ENCODE results near the gene BASP1.

DNA sequence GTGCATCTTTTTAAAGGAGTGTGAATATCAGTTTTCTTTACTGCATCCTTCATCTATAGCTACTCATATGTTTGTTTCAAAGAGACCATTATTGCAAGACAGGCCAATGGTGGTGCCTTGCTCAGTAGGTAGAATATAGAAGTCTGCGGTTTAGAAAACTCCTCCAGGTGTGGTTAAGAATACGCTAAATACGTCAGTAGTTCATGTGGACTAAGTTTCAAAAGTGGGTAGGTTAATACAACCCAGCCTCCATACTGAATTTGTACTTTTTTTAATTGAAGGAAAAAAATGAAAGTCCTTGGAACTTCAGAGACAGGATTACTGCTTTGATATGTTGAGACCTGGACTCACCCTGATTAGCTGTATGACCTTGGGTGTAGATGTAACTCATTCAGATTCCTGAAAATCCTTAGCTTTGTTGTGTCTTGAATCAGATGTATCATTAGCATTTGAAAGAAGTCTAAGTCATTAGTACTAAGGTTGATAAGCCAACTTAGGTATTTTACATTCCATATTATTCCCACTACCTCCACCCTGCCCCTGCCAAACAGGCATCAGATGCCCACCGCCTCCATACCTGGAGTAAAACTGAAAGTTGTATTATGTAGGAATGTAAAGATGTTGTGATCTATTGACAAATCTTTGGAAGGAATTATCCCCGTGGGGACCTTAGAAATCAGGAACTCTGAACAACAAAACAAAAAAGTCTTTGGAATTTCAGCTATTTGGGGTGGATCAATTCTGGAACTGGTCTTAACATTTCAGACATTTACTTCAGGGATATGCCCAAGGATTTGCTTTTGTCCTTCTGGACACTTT is 6.1 kb downstream of the BASP1 start:
- TF ChIP-seq KLF7 (tag by site-specific recombination; IDR thresholded peaks at IDR 0.05; ENCODE audit: borderline replicate concordance) = no peak
- TF ChIP-seq, protein P1, sequence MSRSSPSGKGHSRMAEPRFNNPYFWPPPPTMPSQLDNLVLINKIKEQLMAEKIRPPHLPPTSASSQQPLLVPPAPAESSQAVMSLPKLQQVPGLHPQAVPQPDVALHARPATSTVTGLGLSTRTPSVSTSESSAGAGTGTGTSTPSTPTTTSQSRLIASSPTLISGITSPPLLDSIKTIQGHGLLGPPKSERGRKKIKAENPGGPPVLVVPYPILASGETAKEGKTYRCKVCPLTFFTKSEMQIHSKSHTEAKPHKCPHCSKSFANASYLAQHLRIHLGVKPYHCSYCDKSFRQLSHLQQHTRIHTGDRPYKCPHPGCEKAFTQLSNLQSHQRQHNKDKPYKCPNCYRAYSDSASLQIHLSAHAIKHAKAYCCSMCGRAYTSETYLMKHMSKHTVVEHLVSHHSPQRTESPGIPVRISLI (tag by site-specific recombination; IDR thresholded peaks at IDR 0.05) = no peak
- TF ChIP-seq CTCF (tag by site-specific recombination; IDR thresholded peaks at IDR 0.05) = no peak
- no peak for TF ChIP-seq ZBTB20 (tag by site-specific recombination; IDR thresholded peaks at IDR 0.05)
- TF ChIP-seq ZNF335 (tag by site-specific recombination; conservative IDR thresholded peaks at IDR 0.05) = no peak
- TF ChIP-seq PBX3 (CRISPR knock-in tag; IDR thresholded peaks at IDR 0.05) = no peak
- TF ChIP-seq ZNF175 (tag by site-specific recombination; IDR thresholded peaks at IDR 0.05) = no peak
- TF ChIP-seq ZNF311 (tag by site-specific recombination; IDR thresholded peaks at IDR 0.05; ENCODE audit: borderline replicate concordance) = no peak
- TF ChIP-seq ZNF660 (tag by site-specific recombination; IDR thresholded peaks at IDR 0.05) = no peak
- no peak for TF ChIP-seq ZNF274 (IDR thresholded peaks at IDR 0.05; ENCODE audit: low read length)
- TF ChIP-seq ZNF274 (tag by site-specific recombination; IDR thresholded peaks at IDR 0.05; ENCODE audit: borderline replicate concordance) = no peak
- TF ChIP-seq HOXA7 (CRISPR knock-in tag; IDR thresholded peaks at IDR 0.05; ENCODE audit: borderline replicate concordance) = no peak
- TF ChIP-seq TCF7L2 (IDR thresholded peaks at IDR 0.05; ENCODE audit: borderline replicate concordance, low read depth, low read length) = no peak

Data from HEK293 (cell line).